WTC11 (cell line): ENCODE data around the gene MAML2. TPM values are rescaled to one million over a fixed set of nuclear protein-coding genes. Genes with fewer than 3 reads are reported as not detected.

Experiments
- ATAC-seq: fragments of 200-7000 bp; cut with Tn5 transposase; 2 replicates; pipeline ENCODE4 v1.10.0; 2021; ENCODE audit warnings: mild to moderate bottlenecking, moderate library complexity
- CTCF ChIA-PET: fragments of 300-600 bp; sonication (Branson Sonifier 250); formaldehyde crosslinking; loops from one replicate; lab custom pipeline; 2021; ENCODE audit warnings: antibody characterized with exemption; lab: Charles Lee
- POLR2A ChIA-PET: fragments of 350-600 bp; sonication (Branson Sonifier 250); formaldehyde crosslinking; loops from one replicate; lab custom pipeline; 2021; ENCODE audit warnings: antibody characterized with exemption; lab: Charles Lee
- DNase-seq: peaks from one replicate; pipeline ENCODE4 v3.0.0; 2021; ENCODE audit warnings: low spot score
- H3K27ac Mint-ChIP-seq: 2 replicates; pipeline ENCODE4 v1.8.0; 2021; ENCODE audit warnings: mixed read lengths
- H3K27me3 Mint-ChIP-seq: 2 replicates; pipeline ENCODE4 v1.8.0; 2021; ENCODE audit warnings: low read depth, mild to moderate bottlenecking, moderate library complexity, mixed read lengths
- H3K36me3 Mint-ChIP-seq: 2 replicates; pipeline ENCODE4 v1.8.0; 2021; ENCODE audit warnings: mixed read lengths
- H3K4me1 Mint-ChIP-seq: 2 replicates; pipeline ENCODE4 v1.8.0; 2022; ENCODE audit warnings: mixed read lengths
- H3K4me3 Mint-ChIP-seq: 2 replicates; pipeline ENCODE4 v1.8.0; 2021; ENCODE audit warnings: mild to moderate bottlenecking, moderate library complexity, mixed read lengths
- H3K9me3 Mint-ChIP-seq: 2 replicates; pipeline ENCODE4 v1.8.0; 2021; ENCODE audit warnings: mixed read lengths
- ELF4 ChIP-seq: sonication (generic); formaldehyde crosslinking; IDR thresholded peaks from 2 replicates; pipeline ENCODE4 v1.8.1; 2022; ENCODE audit warnings: low read depth, mild to moderate bottlenecking, moderate library complexity, missing genetic modification reagents
- ETV6 ChIP-seq: sonication (generic); formaldehyde crosslinking; IDR thresholded peaks from 2 replicates; pipeline ENCODE4 v1.8.1; 2022; ENCODE audit warnings: mild to moderate bottlenecking, missing genetic modification reagents
- FOXP1 ChIP-seq: sonication (generic); formaldehyde crosslinking; IDR thresholded peaks from 2 replicates; pipeline ENCODE4 v1.8.0; 2022; ENCODE audit warnings: missing genetic modification reagents, mild to moderate bottlenecking, moderate library complexity, borderline replicate concordance
- GABPB1 ChIP-seq: sonication (generic); formaldehyde crosslinking; IDR thresholded peaks from 2 replicates; pipeline ENCODE4 v1.8.1; 2023; ENCODE audit warnings: mild to moderate bottlenecking, missing genetic modification reagents
- GRHL2 ChIP-seq: fragments of 250-450 bp; sonication (Bioruptor Pico); IDR thresholded peaks from 2 replicates; pipeline ENCODE4 v1.8.0; 2022; ENCODE audit warnings: mild to moderate bottlenecking, moderate library complexity; ENCODE audit not compliant: insufficient replicate concordance, severe bottlenecking
- GTF2I ChIP-seq: fragments of 250-450 bp; sonication (Bioruptor Pico); conservative IDR thresholded peaks from 2 replicates; pipeline ENCODE4 v1.4.0; 2021; ENCODE audit warnings: mild to moderate bottlenecking
- IRF2 ChIP-seq: sonication (generic); formaldehyde crosslinking; IDR thresholded peaks from 2 replicates; pipeline ENCODE4 v1.8.0; 2022; ENCODE audit warnings: low read depth, missing genetic modification reagents, borderline replicate concordance
- JAZF1 ChIP-seq: fragments of 250-450 bp; sonication (Bioruptor Pico); IDR thresholded peaks from 2 replicates; pipeline ENCODE4 v1.9.0; 2021; ENCODE audit warnings: moderate library complexity, mild to moderate bottlenecking, inconsistent platforms
- JUN ChIP-seq: sonication (generic); formaldehyde crosslinking; IDR thresholded peaks from 2 replicates; pipeline ENCODE4 v1.8.0; 2023; ENCODE audit warnings: mild to moderate bottlenecking, missing genetic modification reagents
- MXD4 ChIP-seq: fragments of 250-450 bp; sonication (Bioruptor Pico); IDR thresholded peaks from 2 replicates; pipeline ENCODE4 v1.8.0; 2021; ENCODE audit warnings: mild to moderate bottlenecking, moderate library complexity, borderline replicate concordance
- NFYB ChIP-seq: sonication (generic); formaldehyde crosslinking; conservative IDR thresholded peaks from 2 replicates; pipeline ENCODE4 v1.8.0; 2022; ENCODE audit warnings: low read depth, missing genetic modification reagents
- NR1H2 ChIP-seq: sonication (generic); formaldehyde crosslinking; IDR thresholded peaks from 2 replicates; pipeline ENCODE4 v1.9.0; 2021; ENCODE audit warnings: mild to moderate bottlenecking, moderate library complexity, missing genetic modification reagents
- NR3C1 ChIP-seq: sonication (generic); formaldehyde crosslinking; conservative IDR thresholded peaks from 2 replicates; pipeline ENCODE4 v1.8.1; 2023; ENCODE audit warnings: low read depth, mild to moderate bottlenecking, missing genetic modification reagents
- PRRX2 ChIP-seq: fragments of 250-450 bp; sonication (Bioruptor Pico); IDR thresholded peaks from 2 replicates; pipeline ENCODE4 v1.8.0; 2021; ENCODE audit warnings: mild to moderate bottlenecking
- TCF7 ChIP-seq: sonication (generic); formaldehyde crosslinking; IDR thresholded peaks from 2 replicates; pipeline ENCODE4 v1.8.0; 2022; ENCODE audit warnings: mild to moderate bottlenecking, low read depth, missing genetic modification reagents, moderate library complexity
- ZBTB21 ChIP-seq: sonication (generic); formaldehyde crosslinking; IDR thresholded peaks from 2 replicates; pipeline ENCODE4 v1.8.1; 2023; ENCODE audit warnings: mild to moderate bottlenecking, missing genetic modification reagents, borderline replicate concordance
- ZNF121 ChIP-seq: sonication (generic); formaldehyde crosslinking; IDR thresholded peaks from 2 replicates; pipeline ENCODE4 v1.8.0; 2023; ENCODE audit warnings: missing genetic modification reagents
- ZNF138 ChIP-seq: sonication (generic); formaldehyde crosslinking; conservative IDR thresholded peaks from 2 replicates; pipeline ENCODE4 v1.8.1; 2022; ENCODE audit warnings: mild to moderate bottlenecking, moderate library complexity, missing genetic modification reagents
- ZNF219 ChIP-seq: sonication (generic); formaldehyde crosslinking; IDR thresholded peaks from 2 replicates; pipeline ENCODE4 v1.8.0; 2023; ENCODE audit warnings: missing genetic modification reagents, mild to moderate bottlenecking, borderline replicate concordance
- ZNF263 ChIP-seq: sonication (generic); formaldehyde crosslinking; IDR thresholded peaks from 2 replicates; pipeline ENCODE4 v1.8.1; 2022; ENCODE audit warnings: low read depth, mild to moderate bottlenecking, moderate library complexity, missing genetic modification reagents
- ZNF317 ChIP-seq: sonication (generic); formaldehyde crosslinking; IDR thresholded peaks from 2 replicates; pipeline ENCODE4 v1.8.1; 2023; ENCODE audit warnings: low read depth, mild to moderate bottlenecking, moderate library complexity, missing genetic modification reagents, borderline replicate concordance
- total RNA-seq: library from RNA; stranded (reverse); gene quantifications from 3 replicates; pipeline ENCODE4 v1.2.3, GENCODE V29; 2021
- TF ChIP-seq, protein P1 (sequence below): sonication (generic); formaldehyde crosslinking; IDR thresholded peaks from 2 replicates; pipeline ENCODE4 v1.8.1; 2023; ENCODE audit warnings: mild to moderate bottlenecking, missing genetic modification reagents, moderate library complexity
- TF ChIP-seq, protein P2 (sequence below): sonication (generic); formaldehyde crosslinking; IDR thresholded peaks from 2 replicates; pipeline ENCODE4 v1.8.0; 2022; ENCODE audit warnings: mild to moderate bottlenecking, missing genetic modification reagents
- TF ChIP-seq, protein P3 (sequence below): sonication (generic); formaldehyde crosslinking; IDR thresholded peaks from 2 replicates; pipeline ENCODE4 v1.8.0; 2023; ENCODE audit warnings: missing genetic modification reagents, mild to moderate bottlenecking, borderline replicate concordance
- TF ChIP-seq, protein P4 (sequence below): sonication (generic); formaldehyde crosslinking; conservative IDR thresholded peaks from 2 replicates; pipeline ENCODE4 v1.8.1; 2022; ENCODE audit warnings: mild to moderate bottlenecking, missing genetic modification reagents
- TF ChIP-seq, protein P5 (sequence below): fragments of 250-450 bp; sonication (Bioruptor Pico); IDR thresholded peaks from 2 replicates; pipeline ENCODE4 v1.9.0; 2021; ENCODE audit warnings: moderate library complexity, mild to moderate bottlenecking, inconsistent platforms, borderline replicate concordance

MAML2 gene
- total RNA-seq, 1 experiment from 2014 or later = 8.1 TPM

DNA sequence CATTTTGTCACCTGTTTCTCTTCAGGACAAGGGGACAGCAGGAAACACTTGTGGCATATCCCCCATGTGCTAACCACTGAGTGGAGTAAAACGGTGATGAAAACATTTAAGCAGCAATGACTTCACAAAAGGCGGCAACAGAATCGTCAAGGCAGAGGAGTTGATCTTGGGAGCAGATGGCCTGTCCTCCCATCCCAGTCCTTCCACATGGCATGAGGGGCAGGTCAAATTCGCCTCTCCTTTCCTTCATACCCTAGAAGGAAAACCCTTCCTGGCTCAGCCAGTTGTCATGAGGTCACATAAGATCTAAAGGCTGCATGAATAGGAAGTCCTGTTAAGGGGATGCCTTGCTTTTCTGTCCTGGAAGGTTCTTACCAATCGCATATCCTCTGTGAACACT is 169.1 kb downstream of the MAML2 start:
- CTCF ChIA-PET = no interaction called here

DNA sequence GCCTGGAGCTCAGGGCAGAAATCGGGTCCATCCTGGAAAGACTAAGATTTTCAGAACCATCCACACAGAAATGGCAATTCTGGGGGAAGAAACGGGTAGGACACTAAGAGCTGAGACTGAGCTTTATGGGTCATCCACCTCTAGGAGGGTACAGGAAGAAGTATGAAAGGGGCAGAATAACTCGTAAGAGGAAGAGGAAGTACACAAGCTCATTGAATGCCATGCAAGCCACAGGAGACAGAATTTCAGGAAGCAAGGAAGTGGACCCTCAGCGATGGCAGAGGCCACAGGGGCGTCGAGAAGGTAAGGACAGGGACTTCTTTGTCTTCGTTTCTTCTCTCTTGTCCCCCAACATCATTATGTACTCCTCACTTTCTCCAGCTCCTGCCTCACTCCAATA is 169.6 kb downstream of the MAML2 start:
- no peak overlapping the region for H3K4me3 Mint-ChIP-seq
- CTCF ChIA-PET = no interaction called here

More for the DNA sequence above, 169.1 kb downstream of the MAML2 start:
- POLR2A ChIA-PET = no interaction called here
- DNase-seq = no peak
- TF ChIP-seq, protein P1, sequence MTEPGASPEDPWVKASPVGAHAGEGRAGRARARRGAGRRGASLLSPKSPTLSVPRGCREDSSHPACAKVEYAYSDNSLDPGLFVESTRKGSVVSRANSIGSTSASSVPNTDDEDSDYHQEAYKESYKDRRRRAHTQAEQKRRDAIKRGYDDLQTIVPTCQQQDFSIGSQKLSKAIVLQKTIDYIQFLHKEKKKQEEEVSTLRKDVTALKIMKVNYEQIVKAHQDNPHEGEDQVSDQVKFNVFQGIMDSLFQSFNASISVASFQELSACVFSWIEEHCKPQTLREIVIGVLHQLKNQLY (CRISPR knock-in tag) = no peak
- Mint-ChIP-seq H3K4me3 (no peak overlapping the region), H3K36me3 (peaks cover 7% of the 10 kb centered on the region), H3K4me1 (peaks cover 33% of the 10 kb centered on the region), H3K27ac (no peak overlapping the region), H3K27me3 (no peaks in the 10 kb centered on the region), H3K9me3 (peaks cover 12% of the 10 kb centered on the region; the same call in 1 of the 2 replicates)
- ATAC-seq = no peak

DNA sequence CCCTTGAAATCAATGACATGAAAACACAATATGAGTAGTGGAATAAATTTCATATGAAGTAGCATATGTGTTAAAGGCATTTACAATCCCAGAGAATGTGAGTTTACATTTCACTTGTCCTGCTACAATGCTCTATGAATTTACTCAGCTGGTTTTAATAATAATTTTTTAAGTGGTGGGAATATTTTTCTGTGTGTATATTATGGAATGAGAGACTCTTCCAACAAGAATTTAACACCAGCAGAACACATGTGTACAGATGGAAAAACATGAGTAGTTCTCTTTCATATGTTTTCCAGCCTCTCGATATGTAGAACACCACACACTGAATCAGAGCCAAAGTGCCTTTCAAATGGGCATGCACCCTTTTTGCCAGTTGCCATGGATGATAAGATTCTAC is 170.4 kb downstream of the MAML2 start:
- peaks cover 7% of the 10 kb centered on the region for H3K36me3 Mint-ChIP-seq
- no peak overlapping the region for H3K27ac Mint-ChIP-seq
- peaks cover 12% of the 10 kb centered on the region; the same call in 1 of the 2 replicates for H3K9me3 Mint-ChIP-seq
- no peak overlapping the region for H3K4me3 Mint-ChIP-seq
- ChIA-PET CTCF (no interaction called here), POLR2A (no interaction called here)
- H3K4me1 Mint-ChIP-seq = peaks cover 32% of the 10 kb centered on the region
- DNase-seq = no peak
- TF ChIP-seq ZNF263 (no peak), ZNF138 (CRISPR knock-in tag) (no peak), NR3C1 (no peak), ZNF121 (CRISPR knock-in tag) (no peak), ETV6 (CRISPR knock-in tag) (no peak), IRF2 (CRISPR knock-in tag) (no peak), GTF2I (CRISPR knock-in tag) (no peak), ZNF219 (CRISPR knock-in tag) (no peak), FOXP1 (CRISPR knock-in tag) (no peak), ZNF317 (CRISPR knock-in tag) (no peak), TCF7 (CRISPR knock-in tag) (no peak), ELF4 (CRISPR knock-in tag) (no peak), GABPB1 (CRISPR knock-in tag) (no peak), JAZF1 (CRISPR knock-in tag) (no peak), ZBTB21 (CRISPR knock-in tag) (no peak), MXD4 (CRISPR knock-in tag) (no peak), GRHL2 (CRISPR knock-in tag) (no peak)
- H3K27me3 Mint-ChIP-seq = no peaks in the 10 kb centered on the region
- ATAC-seq = no peak

More for the DNA sequence above, 169.6 kb downstream of the MAML2 start:
- Mint-ChIP-seq H3K9me3 (peaks cover 12% of the 10 kb centered on the region; the same call in 1 of the 2 replicates), H3K36me3 (peaks cover 7% of the 10 kb centered on the region), H3K4me1 (peaks cover 31% of the 10 kb centered on the region), H3K27me3 (no peaks in the 10 kb centered on the region)
- DNase-seq (no peak), ATAC-seq (no peak)
- POLR2A ChIA-PET = no interaction called here
- TF ChIP-seq JUN (CRISPR knock-in tag) (no peak), NFYB (CRISPR knock-in tag) (no peak), NR1H2 (CRISPR knock-in tag) (no peak), GRHL2 (CRISPR knock-in tag) (no peak), PRRX2 (CRISPR knock-in tag) (no peak), TCF7 (CRISPR knock-in tag) (no peak)
- TF ChIP-seq, protein P2, sequence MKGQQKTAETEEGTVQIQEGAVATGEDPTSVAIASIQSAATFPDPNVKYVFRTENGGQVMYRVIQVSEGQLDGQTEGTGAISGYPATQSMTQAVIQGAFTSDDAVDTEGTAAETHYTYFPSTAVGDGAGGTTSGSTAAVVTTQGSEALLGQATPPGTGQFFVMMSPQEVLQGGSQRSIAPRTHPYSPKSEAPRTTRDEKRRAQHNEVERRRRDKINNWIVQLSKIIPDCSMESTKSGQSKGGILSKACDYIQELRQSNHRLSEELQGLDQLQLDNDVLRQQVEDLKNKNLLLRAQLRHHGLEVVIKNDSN (CRISPR knock-in tag) = no peak
- TF ChIP-seq, protein P3, sequence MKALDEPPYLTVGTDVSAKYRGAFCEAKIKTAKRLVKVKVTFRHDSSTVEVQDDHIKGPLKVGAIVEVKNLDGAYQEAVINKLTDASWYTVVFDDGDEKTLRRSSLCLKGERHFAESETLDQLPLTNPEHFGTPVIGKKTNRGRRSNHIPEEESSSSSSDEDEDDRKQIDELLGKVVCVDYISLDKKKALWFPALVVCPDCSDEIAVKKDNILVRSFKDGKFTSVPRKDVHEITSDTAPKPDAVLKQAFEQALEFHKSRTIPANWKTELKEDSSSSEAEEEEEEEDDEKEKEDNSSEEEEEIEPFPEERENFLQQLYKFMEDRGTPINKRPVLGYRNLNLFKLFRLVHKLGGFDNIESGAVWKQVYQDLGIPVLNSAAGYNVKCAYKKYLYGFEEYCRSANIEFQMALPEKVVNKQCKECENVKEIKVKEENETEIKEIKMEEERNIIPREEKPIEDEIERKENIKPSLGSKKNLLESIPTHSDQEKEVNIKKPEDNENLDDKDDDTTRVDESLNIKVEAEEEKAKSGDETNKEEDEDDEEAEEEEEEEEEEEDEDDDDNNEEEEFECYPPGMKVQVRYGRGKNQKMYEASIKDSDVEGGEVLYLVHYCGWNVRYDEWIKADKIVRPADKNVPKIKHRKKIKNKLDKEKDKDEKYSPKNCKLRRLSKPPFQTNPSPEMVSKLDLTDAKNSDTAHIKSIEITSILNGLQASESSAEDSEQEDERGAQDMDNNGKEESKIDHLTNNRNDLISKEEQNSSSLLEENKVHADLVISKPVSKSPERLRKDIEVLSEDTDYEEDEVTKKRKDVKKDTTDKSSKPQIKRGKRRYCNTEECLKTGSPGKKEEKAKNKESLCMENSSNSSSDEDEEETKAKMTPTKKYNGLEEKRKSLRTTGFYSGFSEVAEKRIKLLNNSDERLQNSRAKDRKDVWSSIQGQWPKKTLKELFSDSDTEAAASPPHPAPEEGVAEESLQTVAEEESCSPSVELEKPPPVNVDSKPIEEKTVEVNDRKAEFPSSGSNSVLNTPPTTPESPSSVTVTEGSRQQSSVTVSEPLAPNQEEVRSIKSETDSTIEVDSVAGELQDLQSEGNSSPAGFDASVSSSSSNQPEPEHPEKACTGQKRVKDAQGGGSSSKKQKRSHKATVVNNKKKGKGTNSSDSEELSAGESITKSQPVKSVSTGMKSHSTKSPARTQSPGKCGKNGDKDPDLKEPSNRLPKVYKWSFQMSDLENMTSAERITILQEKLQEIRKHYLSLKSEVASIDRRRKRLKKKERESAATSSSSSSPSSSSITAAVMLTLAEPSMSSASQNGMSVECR (CRISPR knock-in tag) = no peak
- TF ChIP-seq, protein P4, sequence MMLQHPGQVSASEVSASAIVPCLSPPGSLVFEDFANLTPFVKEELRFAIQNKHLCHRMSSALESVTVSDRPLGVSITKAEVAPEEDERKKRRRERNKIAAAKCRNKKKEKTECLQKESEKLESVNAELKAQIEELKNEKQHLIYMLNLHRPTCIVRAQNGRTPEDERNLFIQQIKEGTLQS (CRISPR knock-in tag) = no peak
- TF ChIP-seq, protein P5, sequence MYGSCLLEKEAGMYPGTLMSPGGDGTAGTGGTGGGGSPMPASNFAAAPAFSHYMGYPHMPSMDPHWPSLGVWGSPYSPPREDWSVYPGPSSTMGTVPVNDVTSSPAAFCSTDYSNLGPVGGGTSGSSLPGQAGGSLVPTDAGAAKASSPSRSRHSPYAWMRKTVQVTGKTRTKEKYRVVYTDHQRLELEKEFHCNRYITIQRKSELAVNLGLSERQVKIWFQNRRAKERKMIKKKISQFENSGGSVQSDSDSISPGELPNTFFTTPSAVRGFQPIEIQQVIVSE (CRISPR knock-in tag) = no peak
- TF ChIP-seq, all 79 proteins: peak for 0
- no peak overlapping the region for H3K27ac Mint-ChIP-seq
